ENCODE measurements around the gene KIN.
"Not testable (repeated sequence)": the region's sequence is repeated elsewhere in the genome, so short reads cannot be mapped to it uniquely, and the experiment has no call there.

KIN gene

DNA sequence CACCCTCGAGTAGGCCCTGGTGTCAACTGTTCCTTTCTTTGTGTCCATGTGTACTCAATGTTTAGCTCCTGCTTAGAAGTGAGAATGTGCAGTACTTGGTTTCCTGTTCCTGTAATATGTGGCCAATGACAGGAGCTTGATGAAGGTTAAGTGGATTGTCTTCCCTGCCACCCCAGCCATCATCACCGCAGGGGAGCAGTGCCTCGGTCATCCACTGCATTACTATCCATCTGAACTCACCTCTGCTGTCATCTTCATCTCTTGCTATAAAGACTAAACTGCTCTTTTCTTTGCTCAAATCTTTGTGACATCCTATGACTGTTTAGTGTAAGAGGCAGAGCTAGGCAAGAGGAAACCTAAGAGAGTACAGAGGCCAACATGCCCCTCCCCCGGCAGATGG lies 69.1 kb downstream of the KIN start:
- no peak for DNase-seq

DNA sequence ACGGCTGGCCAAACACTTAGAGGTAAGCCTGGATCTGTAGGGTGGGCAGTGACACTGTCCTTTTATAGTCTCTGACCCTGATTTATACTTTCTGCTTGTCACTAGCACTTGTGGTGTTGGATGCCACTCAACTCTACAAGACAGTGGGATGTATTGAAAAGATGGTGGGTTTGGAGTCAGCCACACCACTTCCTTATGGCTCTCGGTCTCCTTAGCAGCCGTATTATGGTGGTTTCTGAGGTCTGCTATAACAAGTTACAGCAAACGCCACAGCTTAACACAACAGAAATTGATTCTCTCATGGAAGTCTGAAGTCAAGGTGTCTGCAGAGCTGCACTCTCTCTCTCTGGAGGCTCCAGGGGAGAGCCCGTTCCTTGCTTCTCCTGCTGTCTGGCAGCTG lies 70.0 kb downstream of the KIN start:
- DNase-seq, result no peak

- no peak for DNase-seq
These were observed 72.3 kb downstream of the KIN start for GRCh38 chr10:7715515-7715914.

DNA sequence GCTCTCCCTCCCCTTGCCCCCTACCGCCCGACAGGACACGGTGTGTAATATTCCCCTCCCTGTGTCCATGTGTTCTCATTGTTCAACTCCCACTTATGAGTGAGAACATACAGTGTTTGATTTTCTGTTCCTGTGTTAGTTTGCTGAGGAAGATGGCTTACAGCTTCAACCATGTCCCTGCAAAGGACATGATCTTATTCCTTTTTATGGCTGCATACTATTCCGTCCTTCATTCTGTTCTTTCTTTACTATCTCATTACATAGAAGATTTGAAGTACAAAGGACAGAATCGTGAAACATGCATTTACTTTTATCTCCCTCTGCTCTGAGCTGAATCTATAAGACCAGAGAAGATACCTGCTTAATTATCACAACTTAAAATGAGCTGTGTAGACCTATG lies 76.7 kb downstream of the KIN start:
- DNase-seq, result not testable (repeated sequence)

- no peak for DNase-seq
These were observed 77.3 kb downstream of the KIN start for GRCh38 chr10:7710446-7710845.

- DNase-seq, result no peak
These were observed 79.0 kb downstream of the KIN start for GRCh38 chr10:7708832-7709231.

DNA sequence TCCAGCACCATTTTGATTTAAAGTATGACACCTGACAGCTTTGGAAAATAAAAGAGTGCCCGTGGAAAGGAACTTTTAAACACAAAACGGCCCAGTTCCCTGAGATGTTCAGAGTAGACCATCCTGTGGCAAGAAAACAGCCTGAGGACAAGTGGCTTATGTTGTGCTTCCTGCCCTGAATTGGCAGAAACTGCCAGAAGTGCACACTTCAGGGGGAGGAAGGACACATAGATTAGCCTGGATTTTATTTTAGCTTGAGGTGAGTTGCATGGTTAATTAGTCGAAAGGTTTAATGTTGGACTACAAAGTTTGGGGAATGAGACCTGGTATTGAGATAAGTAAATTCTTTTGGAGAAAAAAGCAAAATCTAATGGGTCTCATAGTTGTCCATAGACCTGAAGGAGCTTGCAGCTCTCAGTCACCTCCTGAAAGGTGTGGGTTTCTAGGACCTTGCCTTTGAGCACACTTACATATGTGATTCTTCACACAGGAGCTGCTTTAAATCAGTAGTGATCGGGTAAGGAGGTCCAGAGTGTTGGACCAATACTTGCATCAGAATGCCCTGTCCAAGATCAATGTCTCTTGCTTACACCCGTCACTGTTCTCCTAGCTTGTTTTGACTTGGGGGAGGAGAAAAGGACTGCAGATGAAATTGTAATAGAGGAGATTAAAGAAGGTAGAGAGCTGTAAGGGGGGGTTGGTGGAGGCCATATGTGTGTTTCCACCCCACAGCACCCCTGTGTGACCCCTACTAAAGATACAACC lies 79.8 kb downstream of the KIN start:
- DNase-seq, result no peak

DNA sequence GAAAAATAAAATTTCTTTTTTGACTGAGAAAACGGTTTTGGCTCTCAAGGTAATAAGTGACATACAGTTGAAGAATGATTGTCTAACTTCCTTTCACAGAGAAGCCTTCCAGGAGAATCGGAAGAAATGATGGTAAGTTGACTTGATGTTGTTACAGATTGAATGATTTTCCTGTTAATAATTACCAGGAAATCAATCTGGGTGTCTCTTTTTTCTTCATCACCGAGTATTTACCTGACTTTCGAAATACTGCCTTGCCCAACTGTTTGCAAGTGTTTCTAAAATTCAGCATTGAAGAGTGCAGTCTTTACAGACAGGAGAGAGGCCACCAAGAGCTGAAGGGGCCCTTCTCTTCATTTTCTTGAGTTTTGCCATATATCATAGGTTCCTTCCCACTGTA lies 80.7 kb downstream of the KIN start:
- DNase-seq, result no peak

DNA sequence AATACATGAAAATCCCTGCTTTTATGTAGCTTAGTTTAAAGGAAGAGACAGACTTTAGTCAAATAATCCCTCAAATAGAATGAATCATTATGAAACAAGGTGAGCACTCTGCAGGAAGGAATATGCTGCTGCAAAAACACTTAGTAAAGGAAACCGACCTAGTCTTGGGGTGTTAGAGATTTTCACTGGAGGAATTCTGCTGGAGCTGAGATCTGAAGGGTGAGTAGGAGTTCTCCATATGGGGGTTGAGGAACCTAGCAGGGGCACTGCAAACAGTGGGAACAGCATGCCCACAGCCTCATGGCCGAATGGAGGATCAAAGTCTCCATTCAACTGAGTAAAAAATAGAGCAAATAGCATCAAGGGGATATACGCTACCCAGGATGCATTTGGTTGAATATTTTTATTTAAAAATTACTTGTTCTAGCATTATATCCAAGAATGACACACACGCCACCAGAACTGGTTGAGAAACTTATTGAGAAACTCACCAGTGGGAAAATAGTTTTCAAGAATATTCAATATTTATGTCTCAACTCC lies 81.2 kb downstream of the KIN start:
- DNase-seq, result no peak

GRCh38 chr10:7705341-7705740 lies 82.5 kb downstream of the KIN start:
- no peak for DNase-seq

DNA sequence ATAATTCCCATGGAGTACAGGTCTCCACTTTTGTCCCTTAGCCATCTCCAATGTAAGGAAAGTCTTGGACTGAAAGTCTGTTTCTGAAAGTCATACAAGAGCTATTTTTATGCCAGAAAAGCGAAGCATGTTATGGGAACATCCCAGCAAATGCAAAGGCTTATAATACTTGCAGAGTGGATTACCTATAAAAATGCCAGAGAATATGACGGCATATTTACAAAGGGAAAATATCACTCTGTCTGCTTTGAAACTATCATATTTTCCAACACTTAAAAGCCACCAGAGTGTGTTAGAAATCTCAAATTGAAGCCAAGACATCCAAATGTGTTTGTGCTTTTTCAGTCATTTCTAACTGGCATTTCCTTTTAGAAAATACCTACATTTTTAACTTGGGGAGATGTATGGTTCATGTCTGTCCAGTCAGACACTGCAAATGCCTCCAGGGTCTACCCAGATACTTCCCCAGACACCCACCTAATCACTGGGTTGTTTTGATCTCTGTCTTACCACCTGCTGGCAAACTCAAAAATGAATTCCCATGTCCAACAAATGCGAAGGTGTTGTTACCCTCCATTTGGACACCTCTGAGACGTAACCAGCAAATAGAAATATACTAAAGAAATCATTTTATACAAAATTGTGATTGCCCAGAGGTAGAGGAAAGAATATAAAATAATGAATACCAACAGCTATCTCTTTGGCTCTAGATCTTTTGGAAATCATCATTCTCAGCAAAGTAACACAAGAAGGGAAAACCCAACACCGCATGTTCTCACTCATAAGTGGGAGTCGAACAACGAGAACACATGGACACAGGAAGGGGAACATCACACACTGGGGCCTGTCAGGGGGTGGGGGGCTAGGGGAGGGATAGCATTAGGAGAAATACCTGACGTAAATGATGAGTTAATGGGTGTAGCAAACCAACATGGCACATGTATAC lies 83.4 kb downstream of the KIN start:
- no peak for DNase-seq

GRCh38 chr10:7703140-7703539 lies 84.7 kb downstream of the KIN start, which contains the start of gene ITIH2:
TSS of gene ITIH2 (plus strand) at chr10:7703316. CDS start at chr10:7703435, 119 bp downstream.
- DNase-seq, result no peak

DNA sequence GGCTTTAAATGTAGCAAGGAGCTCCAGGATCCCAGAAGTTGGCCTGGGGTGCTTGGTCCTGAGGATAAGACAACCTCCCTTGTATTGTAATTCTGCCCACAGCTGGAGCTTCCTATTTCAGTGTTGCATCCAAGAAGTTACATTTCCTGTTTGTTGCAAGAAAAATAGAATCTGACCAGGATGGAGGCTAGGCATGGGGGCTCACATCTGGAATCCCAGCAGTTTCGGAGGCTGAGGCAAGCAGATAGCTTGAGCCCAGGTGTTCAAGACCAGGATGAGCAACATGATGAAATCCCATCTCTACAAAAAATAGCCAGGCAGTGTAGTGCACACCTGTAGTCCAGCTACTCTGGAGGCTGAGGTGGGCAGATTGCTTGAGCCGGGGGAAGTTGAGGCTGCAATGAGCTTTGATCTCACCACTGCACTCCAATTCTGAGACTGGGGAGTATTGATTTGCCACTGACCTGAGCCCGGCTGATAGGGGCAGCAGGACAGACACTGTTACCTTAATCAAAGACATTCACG lies 85.4 kb downstream of the KIN start:
- no peak for DNase-seq

DNA sequence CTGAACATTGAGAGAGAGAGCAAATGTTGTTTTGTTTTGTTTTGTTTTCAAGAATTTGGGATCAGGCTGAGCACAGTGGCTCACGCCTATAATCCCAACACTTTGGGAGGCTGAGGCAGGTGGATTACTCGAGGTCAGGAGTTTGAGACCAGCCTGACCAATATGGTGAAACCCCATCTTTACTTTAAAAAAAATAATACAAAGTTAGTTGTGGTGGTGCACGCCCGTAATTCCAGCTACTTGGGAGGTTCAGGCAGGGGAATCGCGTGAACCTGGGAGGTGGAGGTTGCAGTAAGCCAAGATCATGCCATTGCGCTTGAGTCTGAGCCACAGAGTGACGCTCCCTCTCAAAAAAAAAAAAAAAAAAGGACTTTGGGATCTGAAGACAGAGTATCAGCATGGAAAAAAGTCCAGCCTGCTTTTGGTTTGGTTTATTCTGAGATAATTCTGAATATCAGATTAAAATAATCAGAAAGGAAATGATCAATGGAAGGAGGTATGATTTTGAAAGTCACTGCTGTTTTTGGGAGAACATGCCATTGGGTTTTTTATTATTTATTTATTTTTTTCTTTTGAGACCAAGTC lies 86.5 kb downstream of the KIN start:
- no peak for DNase-seq
